COLO829 (cell line): ENCODE measurements around the gene CNDP1.

ENCODE experiments used
- DNase-seq: peaks from one replicate; pipeline ENCODE4 v3.0.0; 2012; ENCODE audit warnings: low spot score

The CNDP1 gene

DNA sequence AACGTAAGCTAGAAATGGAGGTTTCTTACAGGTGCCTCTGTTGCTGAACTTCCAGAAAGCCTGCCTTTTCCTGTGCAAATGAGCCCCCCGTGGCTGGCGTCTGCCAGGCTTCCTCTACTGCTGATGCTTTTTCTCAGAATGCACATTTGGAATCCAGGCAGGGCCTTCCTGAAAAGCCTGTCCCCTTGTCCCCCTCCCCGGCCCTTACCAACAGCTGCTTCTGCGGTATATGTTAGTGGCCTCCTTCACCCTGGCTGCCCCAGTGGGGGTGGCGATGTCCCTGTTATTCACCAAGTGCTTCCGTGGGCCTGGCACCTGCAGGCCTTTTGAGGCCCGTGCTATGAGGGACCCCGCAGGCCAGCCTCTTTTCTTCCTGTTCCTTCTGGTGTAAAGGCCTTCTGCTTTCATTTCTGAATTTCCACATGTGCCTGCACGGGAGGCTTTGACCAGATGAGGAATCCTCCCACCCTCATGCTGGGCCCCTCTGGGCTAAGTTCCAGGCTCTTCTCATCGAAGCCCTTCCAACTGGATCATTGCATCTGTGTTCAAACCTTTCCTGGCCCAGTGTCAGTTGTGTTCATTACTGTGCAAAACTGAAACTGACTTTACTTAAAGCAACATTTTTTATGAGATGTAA lies 27.7 kb upstream of the CNDP1 start:
- DNase-seq = no peak

DNA sequence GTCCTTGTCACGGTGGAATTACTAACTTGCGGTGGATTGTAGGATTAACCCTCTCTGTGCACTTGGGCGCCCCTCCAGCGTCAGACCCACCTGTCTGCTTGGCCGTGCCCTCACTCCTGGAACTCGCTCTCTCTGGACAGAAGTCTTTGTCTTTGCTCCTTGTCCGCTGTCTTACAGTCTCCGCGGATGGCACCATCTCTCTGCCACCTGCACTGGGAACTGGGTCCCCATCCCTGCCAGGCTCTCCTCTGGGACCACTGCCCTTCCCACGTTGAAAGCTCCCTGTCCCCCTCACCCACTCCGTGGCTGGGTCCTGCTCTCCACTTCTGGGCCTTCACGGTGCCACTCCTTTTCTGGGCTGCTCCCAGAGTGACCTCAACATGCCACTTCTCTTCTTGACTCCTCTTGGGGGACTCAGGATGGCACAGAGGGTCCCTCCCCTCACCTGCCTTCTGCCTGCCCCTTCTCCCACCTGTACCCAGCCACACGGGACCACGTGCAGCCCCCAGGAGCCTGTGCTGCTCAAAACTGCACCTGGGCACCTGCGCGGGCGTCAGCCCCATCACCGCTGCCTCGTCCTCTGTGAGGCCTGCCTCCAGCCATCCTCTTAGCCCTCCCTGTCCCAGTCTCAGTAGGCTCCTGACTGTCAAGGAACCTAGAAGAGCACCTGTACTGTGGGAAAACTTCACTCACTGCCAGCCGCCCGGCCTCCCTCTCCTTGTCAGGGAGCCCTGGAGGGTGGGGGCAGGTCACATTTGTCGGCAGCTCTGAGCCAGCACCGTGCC lies 27.0 kb upstream of the CNDP1 start:
- no peak for DNase-seq

DNA sequence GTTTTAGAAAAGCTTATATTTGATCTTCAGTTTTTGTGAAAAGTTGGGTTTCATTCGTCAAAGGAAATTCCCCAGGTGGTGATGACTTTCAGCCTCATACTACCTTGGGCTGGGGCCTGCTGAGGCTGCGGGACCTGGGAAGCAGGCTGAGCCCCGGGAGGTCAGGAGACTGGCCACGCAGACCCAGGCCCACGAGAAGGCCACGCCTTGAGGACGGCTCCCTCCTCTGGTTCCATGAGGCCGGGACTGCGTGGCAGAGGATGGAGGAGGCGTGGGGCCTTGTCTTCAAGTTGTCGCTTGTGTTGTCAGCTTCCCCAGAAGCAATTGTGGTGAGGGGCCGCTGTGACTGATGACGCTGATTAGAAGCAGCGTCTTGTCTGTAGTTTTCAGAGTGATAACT lies 26.4 kb upstream of the CNDP1 start:
- no peak for DNase-seq

DNA sequence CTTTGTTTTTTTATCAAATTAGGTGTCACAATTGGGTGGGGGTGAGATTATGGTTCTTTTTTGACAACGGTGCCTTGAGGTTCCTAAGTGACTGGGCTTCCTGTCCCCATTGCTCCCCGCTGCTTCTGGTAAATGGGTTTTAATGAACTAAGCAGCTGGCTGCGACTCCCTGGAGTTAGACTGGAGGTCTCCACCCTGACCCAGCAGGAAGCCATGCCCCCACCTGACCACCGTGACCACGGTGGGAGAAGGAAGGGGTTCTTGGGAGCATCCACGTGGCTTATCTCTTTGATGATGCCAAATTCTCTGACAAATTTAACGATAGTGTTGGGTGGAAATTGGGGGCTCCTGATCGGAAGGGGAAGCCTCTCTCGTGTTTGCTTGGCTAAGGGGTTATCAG lies 25.9 kb upstream of the CNDP1 start:
- no peak for DNase-seq

DNA sequence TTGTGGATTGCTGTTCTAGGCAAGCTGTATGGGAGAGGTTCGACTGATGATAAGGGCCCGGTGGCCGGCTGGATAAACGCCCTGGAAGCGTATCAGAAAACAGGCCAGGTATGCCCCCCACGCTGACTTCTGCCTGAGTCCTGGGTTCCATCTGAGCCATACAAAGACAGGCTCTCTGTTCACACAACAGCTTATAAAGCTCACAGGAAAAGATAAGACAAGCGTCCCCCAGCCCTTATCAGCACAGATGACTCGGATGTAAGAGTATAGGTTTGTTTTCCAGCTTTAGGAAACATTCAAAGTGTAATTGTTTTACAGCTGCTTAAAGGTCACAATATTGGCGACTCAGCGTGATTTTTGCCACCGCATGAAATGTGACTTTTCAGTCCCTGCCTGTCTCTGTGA lies 25.5 kb upstream of the CNDP1 start:
- DNase-seq = no peak

DNA sequence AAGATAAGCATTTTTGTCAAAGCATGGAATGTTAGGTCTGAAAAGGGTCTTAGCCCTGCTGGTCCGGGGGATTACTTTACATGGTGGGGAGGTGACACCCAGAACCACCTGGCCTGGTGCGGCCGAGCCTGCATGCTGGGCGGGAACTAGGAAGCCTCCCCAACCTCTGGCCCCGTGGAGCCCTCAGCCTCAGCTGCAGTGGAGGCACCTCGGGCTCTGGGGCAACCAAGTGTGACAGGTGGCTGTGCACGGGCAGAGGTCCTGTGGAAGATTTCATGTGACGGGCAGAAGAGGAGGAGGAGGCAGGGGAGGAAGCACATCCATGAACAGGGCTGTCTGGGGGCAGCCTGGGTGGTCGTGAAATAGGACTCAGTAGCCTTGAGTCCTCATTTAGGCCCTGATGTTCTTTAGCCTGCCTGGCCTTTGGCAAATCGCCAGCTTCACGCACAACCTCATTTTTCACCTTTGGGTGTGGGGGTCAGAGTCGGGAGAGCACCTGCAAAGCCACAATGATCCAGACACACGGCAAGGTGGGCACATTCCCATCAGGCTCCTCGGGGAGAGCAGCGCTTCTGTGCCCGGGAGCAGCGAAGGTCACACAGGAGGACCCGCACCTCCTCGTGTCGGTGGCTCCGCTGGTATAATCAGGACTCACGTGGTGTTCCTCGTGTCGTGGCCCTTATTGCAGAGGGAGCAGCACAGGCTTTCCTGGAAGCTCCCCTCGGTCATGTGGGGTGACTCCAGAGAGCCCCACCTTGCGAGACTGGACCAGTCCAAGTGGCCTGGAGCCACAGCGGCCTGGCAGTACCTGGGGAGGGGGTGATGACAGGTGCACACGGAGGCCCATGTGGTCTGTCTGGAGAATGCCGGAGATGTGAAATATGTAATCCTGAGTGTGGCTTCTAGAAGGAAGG lies 24.2 kb upstream of the CNDP1 start:
- DNase-seq = no peak

- no peak for DNase-seq
These were observed 23.6 kb upstream of the CNDP1 start for GRCh38 chr18:74510770-74511095.

GRCh38 chr18:74511823-74512222 lies 22.5 kb upstream of the CNDP1 start:
- no peak for DNase-seq

DNA sequence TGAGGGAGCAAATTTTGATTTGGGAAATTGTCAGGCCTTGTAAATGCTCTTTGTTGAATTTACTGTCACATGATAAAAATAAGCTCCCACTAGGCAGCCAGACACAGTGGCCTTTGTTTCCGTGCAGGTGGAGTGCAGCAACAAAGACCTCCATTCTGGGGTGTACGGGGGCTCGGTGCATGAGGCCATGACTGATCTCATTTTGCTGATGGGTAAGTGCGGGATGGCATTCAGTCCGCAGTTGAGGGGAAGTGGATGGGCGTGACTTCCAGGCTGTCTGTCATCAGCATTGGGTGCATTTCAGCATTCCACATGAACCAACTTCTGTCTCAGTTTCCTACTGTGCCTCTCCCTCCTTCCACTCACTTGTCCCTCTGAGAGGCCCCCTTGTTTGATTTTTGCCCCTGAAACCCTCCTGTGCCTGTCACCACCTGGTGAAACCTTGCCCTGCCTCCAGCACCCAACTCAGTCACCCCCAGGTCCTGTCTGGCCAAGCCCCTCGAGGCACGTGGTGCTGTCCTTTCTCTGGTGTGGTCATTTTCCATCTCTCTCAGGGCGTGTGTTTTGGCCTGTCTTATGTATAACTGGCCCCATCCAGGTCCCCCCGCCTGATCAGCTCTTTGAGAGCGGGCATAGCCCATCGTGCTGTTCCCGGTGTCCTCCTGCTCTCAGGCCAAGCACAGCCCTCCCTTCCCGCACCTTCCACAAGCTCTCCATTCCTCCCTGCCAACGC lies 21.8 kb upstream of the CNDP1 start:
- DNase-seq = peak; percentile 63

GRCh38 chr18:74513149-74513882 lies 21.0 kb upstream of the CNDP1 start:
- no peak for DNase-seq

DNA sequence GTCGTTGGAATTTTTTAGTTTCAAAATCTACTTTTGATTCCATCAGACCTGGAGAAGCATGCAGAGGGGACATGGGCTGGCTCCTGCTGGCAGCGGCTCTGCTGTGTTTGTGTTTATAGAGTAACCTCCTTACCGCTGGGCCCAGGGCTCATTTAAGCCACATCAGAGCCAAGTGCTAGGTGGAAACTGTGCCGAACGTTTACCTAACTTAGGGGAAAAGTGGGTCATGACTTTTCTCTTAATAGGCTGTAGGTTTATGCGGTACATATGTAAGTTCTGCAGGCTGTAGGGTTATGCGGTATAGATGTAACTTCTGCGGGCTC lies 20.5 kb upstream of the CNDP1 start:
- no peak for DNase-seq

DNA sequence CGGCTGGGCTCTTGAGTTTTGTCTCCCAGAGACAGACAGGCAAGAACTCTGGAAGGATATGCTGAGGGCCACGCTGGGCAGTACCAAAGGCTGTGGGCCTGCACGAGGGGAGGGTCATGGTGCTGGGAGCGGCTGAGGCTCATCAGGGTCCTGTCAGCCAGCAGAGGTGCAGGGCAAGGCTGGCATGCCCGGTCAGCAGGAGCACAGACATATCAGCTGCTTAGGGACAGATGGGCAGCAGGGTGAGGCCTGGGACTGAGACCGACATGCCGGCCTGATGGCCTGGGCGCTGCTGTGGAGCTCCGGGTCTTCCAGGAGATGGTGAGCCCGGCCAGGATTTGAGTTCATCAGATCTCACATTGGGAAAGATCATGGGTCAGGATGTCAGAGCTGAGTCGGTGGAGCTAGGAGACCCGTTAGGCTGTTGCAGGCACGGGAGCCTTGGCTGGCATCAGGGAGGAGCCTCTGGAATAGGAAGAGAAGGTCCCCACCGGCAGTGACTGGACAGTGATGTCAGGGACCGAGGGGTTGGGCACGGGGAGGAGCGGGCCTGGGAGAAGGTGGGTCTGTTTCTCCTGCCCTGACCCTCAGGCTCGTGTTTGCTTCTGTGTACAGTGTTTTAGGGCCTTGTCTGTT lies 19.3 kb upstream of the CNDP1 start:
- DNase-seq = no peak

GRCh38 chr18:74515620-74516231 lies 18.6 kb upstream of the CNDP1 start:
- no peak for DNase-seq

DNA sequence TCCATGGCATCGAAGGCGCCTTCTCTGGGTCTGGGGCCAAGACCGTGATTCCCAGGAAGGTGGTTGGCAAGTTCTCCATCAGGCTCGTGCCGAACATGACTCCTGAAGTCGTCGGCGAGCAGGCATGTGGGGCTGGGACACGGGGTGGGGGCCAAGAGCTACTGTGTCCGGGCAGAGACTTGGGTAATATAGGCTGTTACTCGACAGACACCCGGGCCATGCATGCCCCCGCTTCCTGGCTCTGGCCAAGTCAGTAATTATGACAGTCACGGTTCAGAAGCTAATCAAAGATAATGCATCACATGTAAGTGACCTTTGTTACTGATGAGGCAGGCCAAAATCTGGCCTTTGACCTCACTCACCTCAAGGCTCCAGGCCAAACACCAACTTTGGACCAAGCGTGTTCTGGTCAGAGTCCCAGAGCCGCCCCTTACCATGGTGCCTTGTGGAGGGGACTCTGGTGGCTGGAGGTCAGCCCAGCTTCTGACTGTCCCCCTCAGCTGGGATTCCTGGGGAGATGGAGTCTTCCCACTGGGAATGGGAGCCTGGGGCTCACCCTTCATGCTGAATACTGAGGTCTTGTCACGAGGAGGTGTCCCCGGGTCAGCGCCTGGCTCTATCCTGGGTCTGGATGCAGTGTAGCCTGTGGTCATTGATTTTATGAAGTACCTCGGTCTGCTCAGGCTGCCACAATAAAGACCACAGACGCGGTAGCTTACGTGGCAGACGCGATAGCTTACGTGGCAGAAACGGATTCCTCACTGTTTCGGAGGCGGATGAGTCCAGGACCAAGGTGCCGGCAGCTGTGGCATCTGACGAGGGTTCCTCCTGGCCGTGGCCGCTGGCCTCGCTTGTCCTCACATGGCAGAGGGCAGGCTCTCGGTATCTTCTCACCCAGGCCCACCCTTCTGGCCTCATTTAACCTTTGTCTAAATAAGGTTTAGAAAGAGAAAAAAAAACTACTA lies 17.7 kb upstream of the CNDP1 start:
- no peak for DNase-seq

GRCh38 chr18:74517236-74517630 lies 17.1 kb upstream of the CNDP1 start:
- no peak for DNase-seq

GRCh38 chr18:74518456-74519295 lies 15.6 kb upstream of the CNDP1 start:
- DNase-seq = no peak

DNA sequence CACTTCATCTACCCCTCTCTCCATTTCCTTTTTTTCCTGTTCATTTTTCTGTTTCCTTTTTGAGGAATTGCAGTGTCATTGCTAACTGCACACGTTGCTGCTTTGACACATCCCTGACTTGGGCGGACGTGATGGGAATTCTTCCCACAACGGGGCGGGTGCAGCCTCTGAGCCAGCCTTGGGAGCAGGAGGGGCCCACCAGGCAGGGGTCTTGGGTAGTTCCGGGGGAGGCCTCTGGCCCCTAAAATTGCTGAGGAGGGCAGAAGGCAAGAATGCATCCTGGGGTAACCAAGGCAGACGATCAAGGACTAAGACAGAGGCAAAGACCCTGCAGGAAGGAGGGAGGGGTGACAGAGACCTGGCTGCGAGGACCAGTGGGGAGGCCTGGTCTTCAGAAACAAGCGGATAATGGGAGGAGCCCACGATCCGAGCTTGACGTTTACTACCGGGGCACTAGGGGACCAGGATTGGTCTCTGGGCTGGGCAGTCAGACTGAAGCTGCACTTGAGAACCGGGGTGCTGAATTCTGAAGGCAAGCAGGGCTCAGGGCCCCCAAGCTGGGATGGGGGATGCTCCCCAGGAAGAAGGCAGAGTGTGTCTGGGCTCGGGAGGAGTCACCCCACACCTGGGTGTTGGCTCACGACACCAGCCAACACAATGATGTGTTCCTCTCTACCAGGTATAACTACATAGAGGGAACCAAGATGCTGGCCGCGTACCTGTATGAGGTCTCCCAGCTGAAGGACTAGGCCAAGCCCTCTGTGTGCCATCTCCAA lies 14.8 kb upstream of the CNDP1 start:
- DNase-seq = no peak
